Naive thymus-derived CD4-positive, alpha-beta T cell (primary cell): ENCODE measurements around the gene POTED. TPM values are rescaled to one million over a fixed set of nuclear protein-coding genes. Genes with fewer than 3 reads are reported as not detected.
"Not testable (repeated sequence)": the region's sequence is repeated elsewhere in the genome, so short reads cannot be mapped to it uniquely, and the experiment has no call there.

ENCODE experiments used
- ATAC-seq: fragments of 150-1000 bp; cut with Tn5 transposase; 2 replicates; pipeline ENCODE4 v1.10.0; 2021; ENCODE audit warnings: mild to moderate bottlenecking, moderate library complexity
- CTCF ChIA-PET: fragments of 350-600 bp; sonication (Branson Sonifier 250); formaldehyde crosslinking; loops from one replicate; lab custom pipeline; 2021; ENCODE audit warnings: antibody characterized with exemption; lab: Charles Lee
- POLR2A ChIA-PET: fragments of 350-600 bp; sonication (Branson Sonifier 250); formaldehyde crosslinking; loops from one replicate; lab custom pipeline; 2021; ENCODE audit warnings: antibody characterized with exemption, inconsistent platforms; lab: Charles Lee
- DNase-seq, 9 donors: peaks; one replicate each; pipeline versions ENCODE4 v3.0.0 to v3.0.0-alpha.2; 2020 to 2022; ENCODE audit warnings: mixed read lengths in 1 of 9
- H3K27ac ChIP-seq: one replicate; pipeline ENCODE4 v1.7.0; 2013; ENCODE audit warnings: mild to moderate bottlenecking, low read depth, low read length, moderate library complexity
- H3K27me3 ChIP-seq, 2 donors: one replicate each; pipeline ENCODE4 v1.7.0; 2013; ENCODE audit warnings: low read length in 2 of 2, mild to moderate bottlenecking in 2 of 2, moderate library complexity in 2 of 2; ENCODE audit not compliant: control insufficient read depth in 2 of 2, insufficient read depth in 2 of 2
- H3K36me3 ChIP-seq, 3 experiments: 1 replicate in 2 of 3; 2 replicates in 1 of 3; pipeline ENCODE4 v1.7.0; 2013; ENCODE audit warnings: low read length in 3 of 3, mild to moderate bottlenecking in 3 of 3, moderate library complexity in 1 of 3; ENCODE audit not compliant: insufficient read depth in 3 of 3, control insufficient read depth in 2 of 3
- H3K4me1 ChIP-seq, 2 donors: one replicate each; pipeline ENCODE4 v1.7.0; 2013; ENCODE audit warnings: low read length in 2 of 2, mild to moderate bottlenecking in 2 of 2, moderate library complexity in 1 of 2; ENCODE audit not compliant: control insufficient read depth in 2 of 2, insufficient read depth in 2 of 2
- H3K4me3 ChIP-seq: 2 replicates; pipeline ENCODE4 v1.7.0; 2013; ENCODE audit warnings: mild to moderate bottlenecking, low read length
- H3K9me3 ChIP-seq, 3 experiments: 1 replicate in 2 of 3; 2 replicates in 1 of 3; pipeline ENCODE4 v1.7.0; 2013; ENCODE audit warnings: low read length in 3 of 3; ENCODE audit not compliant: control insufficient read depth in 2 of 3
- H3K27ac Mint-ChIP-seq, 9 donors: one replicate each; pipeline ENCODE4 v1.8.0; 2020 to 2022; ENCODE audit warnings: mixed read lengths in 9 of 9, mild to moderate bottlenecking in 8 of 9, moderate library complexity in 5 of 9, inconsistent platforms in 2 of 9
- H3K27me3 Mint-ChIP-seq, 5 donors: one replicate each; pipeline ENCODE4 v1.8.0; 2021 to 2022; ENCODE audit warnings: mixed read lengths in 5 of 5, mild to moderate bottlenecking in 1 of 5
- H3K36me3 Mint-ChIP-seq, 5 donors: one replicate each; pipeline ENCODE4 v1.8.0; 2020 to 2022; ENCODE audit warnings: mixed read lengths in 5 of 5, mild to moderate bottlenecking in 3 of 5, inconsistent platforms in 1 of 5
- H3K4me1 Mint-ChIP-seq, 7 donors: one replicate each; pipeline ENCODE4 v1.8.0; 2020 to 2022; ENCODE audit warnings: mixed read lengths in 7 of 7, mild to moderate bottlenecking in 3 of 7, inconsistent platforms in 1 of 7
- H3K4me3 Mint-ChIP-seq, 10 donors: one replicate each; pipeline ENCODE4 v1.8.0; 2020 to 2022; ENCODE audit warnings: mild to moderate bottlenecking in 10 of 10, mixed read lengths in 10 of 10, moderate library complexity in 6 of 10, inconsistent platforms in 2 of 10
- H3K9me3 Mint-ChIP-seq, 11 donors: one replicate each; pipeline ENCODE4 v1.8.0; 2020 to 2022; ENCODE audit warnings: mixed read lengths in 11 of 11, mild to moderate bottlenecking in 4 of 11, inconsistent platforms in 1 of 11, moderate library complexity in 1 of 11
- intact Hi-C, 2 donors: fragments of 100-400 bp; cut with micrococcal nuclease; formaldehyde crosslinking; loops; one replicate each; pipeline ENCODE4 v1.15.1; 2023
- microRNA-seq: library from miRNA; unstranded; fragments of <30 nt; microRNA quantifications from one replicate; pipeline ENCODE4 v1.2.0, GENCODE V29; 2022; ENCODE audit warnings: borderline microRNAs expressed
- polyA plus RNA-seq, 2 donors: library from polyadenylated mRNA; unstranded; fragments of 300-500 nt; fragmentation: Illumina TruSeq; gene quantifications; one replicate each; pipeline ENCODE4 v1.2.3, GENCODE V29; 2021
- total RNA-seq, 6 experiments: library from RNA in 5 of 6; stranded (reverse) in 5 of 6; gene quantifications; 1 replicate in 5 of 6; 2 replicates in 1 of 6; pipeline ENCODE4 v1.2.3 and lab custom pipeline; 2021 to 2026

Gene POTED
- not detected for total RNA-seq
- polyA plus RNA-seq, result not detected
- total RNA-seq (lab: John Stamatoyannopoulos, UW), result not detected

- H3K27me3 ChIP-seq, H3K4me3 ChIP-seq, H3K9me3 ChIP-seq, intact Hi-C loops, H3K4me3 Mint-ChIP-seq, H3K4me1 ChIP-seq, POLR2A ChIA-PET, CTCF ChIA-PET, H3K4me1 Mint-ChIP-seq, DNase-seq, H3K36me3 ChIP-seq, H3K9me3 Mint-ChIP-seq, H3K27me3 Mint-ChIP-seq, H3K36me3 Mint-ChIP-seq, H3K27ac ChIP-seq, ATAC-seq, H3K27ac Mint-ChIP-seq: not testable (repeated sequence)
These were observed at the start of gene POTED for GRCh38 chr21:13609477-13609876. TSS of gene POTED (plus strand) at chr21:13609777. CDS start at chr21:13610229, 452 bp downstream.

GRCh38 chr21:13650101-13650500 is 40.5 kb downstream of the POTED start:
- ATAC-seq, POLR2A ChIA-PET, H3K4me3 Mint-ChIP-seq, H3K27ac ChIP-seq, H3K27ac Mint-ChIP-seq, H3K4me1 Mint-ChIP-seq, H3K27me3 Mint-ChIP-seq, CTCF ChIA-PET, H3K36me3 ChIP-seq, H3K4me1 ChIP-seq, H3K27me3 ChIP-seq, H3K36me3 Mint-ChIP-seq, H3K9me3 Mint-ChIP-seq, H3K9me3 ChIP-seq, intact Hi-C loops, H3K4me3 ChIP-seq, DNase-seq: not testable (repeated sequence)

DNA sequence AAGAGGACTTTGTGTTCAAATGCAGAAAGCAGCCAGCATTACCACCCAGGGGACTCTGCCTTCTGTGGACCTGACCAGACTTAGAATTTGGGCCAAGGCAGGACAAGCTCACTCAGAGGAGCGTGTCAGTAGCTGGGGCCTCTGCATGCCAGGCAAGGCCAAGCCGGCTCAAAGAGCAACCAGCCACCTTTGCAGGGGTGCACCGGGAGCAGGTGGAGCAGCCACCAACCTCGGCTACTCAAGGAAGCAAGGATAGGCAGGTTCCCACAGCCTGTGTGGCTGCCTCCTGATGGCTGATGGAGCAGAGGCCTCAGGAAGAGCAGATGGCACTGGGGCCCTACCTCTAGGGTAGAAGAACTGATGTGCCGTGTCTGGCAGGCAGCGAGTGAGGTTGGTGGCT is 42.2 kb downstream of the POTED start:
- H3K27ac ChIP-seq, ATAC-seq, H3K27me3 ChIP-seq, POLR2A ChIA-PET, H3K4me1 Mint-ChIP-seq, intact Hi-C loops, H3K27ac Mint-ChIP-seq, H3K36me3 Mint-ChIP-seq, H3K36me3 ChIP-seq, H3K9me3 Mint-ChIP-seq, H3K4me3 Mint-ChIP-seq, H3K4me1 ChIP-seq, H3K4me3 ChIP-seq, CTCF ChIA-PET, H3K27me3 Mint-ChIP-seq, H3K9me3 ChIP-seq: not testable (repeated sequence)
- DNase-seq, result peak in 1 of 9 donors; percentile 0

Small RNAs within 50 kb of the gene (microRNA-seq; reads per million reads assigned to microRNA genes)
- gene MIR3118-1, result not detected
